ENCODE data around the gene WIPF3.

Gene WIPF3

DNA sequence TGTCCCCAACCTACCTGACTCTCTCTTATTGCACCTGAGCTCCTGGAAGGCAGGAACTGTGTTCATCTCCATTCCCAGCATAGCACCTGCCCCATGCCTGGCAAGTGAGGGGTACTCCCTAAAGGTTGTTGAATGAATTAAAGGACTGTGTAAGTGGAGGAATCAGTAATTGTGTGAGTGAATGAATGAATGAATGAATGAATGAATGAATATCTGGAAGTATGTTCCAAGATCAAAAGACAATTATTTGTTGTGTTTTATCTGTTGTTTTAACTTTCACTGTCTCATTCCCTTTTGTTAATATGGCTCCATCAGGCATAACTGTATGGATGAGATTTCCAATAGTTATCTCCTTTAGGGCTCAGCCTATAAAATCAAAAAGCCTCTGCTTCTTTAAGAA lies 4.0 kb downstream of the WIPF3 start:
- DNase-seq, result no peak

GRCh38 chr7:29810813-29811482 lies 4.6 kb downstream of the WIPF3 start:
- DNase-seq, result no peak

DNA sequence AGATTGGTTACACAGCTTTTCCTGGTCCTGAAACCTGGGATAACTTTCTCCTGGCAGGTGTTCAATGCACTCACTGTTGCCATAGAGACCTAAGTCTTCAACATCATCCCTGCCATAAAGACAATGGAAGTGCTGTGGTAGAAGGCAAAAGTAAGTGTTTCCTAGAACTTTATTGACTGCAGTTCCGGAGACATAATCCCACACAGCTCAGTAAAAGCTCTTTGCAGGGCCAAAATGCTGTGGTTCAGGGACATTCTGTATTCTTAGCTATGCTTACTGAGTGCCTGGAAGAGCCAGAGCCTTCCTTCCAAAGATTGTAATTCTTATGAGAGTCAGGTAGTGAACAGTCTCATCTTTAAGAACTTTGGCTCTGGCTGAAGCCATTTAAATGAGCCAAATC lies 5.3 kb downstream of the WIPF3 start:
- no peak for DNase-seq

GRCh38 chr7:29812185-29812876 lies 6.0 kb downstream of the WIPF3 start:
- DNase-seq, result no peak

DNA sequence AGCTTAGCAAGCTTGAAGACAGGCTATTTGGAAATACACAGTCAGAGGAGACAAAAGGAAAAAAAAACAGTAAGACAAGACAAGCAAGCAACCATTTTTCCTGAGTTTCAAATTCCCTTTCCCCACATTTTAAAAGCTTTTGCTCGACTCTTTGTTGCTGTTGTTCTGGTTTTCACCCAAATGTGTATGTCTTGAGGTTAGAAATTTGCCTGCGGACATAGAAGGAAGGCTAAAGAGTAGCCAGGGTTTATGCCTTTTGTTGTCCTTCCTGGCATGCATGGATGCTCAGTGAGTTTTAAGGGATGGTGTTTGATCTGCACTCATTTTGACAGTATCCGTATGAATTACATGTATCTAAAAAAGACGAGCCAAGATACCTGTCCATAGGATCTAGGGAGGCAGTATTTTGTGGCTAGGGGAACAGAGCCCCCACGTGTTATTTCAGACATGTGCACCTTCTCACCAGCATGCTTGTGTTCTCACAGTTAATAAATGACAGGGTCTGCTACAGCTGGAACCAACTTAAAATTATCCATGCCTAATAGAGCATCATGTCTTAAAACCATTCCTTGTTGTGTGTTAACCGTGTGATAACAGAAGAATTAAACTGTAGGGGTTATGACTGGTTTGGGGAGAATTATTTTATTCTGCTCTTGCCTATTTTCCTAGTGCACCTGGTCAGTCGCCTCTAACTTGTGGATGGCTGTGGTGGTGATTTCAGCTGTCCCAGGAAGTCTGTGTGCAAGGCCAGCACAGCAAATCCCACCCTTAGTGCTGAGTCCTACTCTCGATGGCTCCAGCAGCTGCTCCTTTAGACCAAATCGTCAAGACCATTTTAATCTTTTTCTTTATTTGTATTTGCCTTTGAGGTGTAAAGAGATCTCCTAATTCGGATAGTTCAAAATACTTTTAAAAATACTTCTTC lies 9.1 kb downstream of the WIPF3 start:
- no peak for DNase-seq

- DNase-seq, result no peak
These were observed 12.0 kb downstream of the WIPF3 start for GRCh38 chr7:29818308-29818707.

GRCh38 chr7:29825775-29826529 lies 19.6 kb downstream of the WIPF3 start:
- DNase-seq, result no peak

GRCh38 chr7:29826530-29826822 lies 20.2 kb downstream of the WIPF3 start:
- no peak for DNase-seq

DNA sequence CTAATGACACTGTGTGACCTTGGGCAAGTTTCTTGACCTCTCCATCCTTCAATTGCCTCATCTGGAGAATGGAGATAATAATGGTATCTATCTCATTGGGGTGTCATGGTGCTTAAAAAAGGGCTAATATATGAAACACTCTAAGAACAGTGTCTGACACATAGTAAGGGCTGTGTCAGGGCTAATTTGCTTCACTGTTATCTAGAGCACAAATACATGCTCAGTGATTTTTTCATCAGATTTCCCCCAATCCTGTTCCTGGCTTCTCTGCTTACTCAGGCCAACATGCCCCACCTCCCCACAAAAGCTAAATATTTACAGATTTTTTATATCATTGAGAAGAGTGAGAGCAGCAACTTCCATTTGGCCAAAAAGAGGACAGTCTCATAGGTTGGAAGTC lies 20.6 kb downstream of the WIPF3 start:
- DNase-seq, result no peak

DNA sequence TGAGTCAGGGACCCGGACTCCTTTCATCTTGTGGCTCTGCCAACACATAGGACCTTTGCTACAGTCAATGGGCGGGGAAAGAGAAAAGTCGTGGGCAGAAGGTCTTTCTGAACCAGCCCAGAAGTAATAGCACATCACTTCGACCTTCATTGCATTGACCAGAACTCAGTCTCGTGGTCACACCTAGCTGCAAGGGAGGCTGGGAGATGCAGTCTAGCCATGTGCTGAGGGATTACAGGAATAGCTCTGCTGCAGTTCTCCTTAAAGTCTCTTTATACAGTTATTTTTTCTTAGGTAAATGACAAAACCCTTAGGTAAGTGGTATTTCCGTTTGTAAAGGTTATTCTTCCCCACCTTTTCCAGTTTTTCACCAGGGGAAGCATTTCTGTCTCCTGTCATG lies 25.4 kb downstream of the WIPF3 start:
- DNase-seq, result no peak

- DNase-seq, result no peak
These were observed 27.6 kb downstream of the WIPF3 start for GRCh38 chr7:29833929-29834328.

- no peak for DNase-seq
These were observed 29.4 kb downstream of the WIPF3 start for GRCh38 chr7:29835718-29836117.

GRCh38 chr7:29839302-29839701 lies 33.0 kb downstream of the WIPF3 start:
- no peak for DNase-seq

DNA sequence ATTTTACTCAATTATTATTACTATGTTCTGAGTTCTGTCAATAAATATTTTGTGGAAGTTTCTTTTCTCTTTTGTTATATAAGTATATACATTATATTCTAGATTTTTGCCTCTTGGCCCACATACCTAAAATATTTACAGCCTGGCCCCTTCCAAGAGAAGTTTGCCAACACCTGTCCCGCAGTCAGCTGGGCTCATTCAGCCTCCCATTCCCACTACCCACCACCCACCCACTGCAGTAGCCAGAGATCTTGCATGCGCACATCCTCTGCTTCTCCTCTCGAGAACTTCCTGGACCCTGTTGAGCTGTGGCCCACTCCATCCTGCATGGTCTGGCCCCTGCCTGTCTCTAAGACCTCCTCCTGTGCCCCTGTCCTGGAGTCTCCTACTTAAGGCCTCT lies 33.6 kb downstream of the WIPF3 start:
- no peak for DNase-seq

DNA sequence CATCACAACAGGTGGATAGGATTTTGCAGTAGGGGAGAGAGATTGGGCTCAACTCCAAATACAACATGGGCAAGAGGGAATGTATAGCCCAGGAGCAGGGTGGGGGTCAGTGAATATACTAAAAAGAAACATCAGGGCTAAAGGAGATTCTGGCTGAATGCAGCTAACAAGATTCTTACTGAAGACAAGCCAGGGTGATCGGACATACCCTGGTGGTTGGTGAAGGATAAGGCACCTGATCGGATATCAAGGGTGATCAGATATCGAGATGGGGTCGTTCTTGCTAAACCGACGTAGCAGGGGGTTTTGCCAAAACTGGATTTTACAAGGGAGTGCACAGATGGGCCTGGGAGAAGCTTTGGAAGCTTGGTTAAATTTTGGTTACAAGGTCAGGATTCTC lies 34.4 kb downstream of the WIPF3 start:
- no peak for DNase-seq

GRCh38 chr7:29841926-29842701 lies 35.8 kb downstream of the WIPF3 start:
- no peak for DNase-seq

GRCh38 chr7:29843093-29843492 lies 36.8 kb downstream of the WIPF3 start:
- no peak for DNase-seq

DNA sequence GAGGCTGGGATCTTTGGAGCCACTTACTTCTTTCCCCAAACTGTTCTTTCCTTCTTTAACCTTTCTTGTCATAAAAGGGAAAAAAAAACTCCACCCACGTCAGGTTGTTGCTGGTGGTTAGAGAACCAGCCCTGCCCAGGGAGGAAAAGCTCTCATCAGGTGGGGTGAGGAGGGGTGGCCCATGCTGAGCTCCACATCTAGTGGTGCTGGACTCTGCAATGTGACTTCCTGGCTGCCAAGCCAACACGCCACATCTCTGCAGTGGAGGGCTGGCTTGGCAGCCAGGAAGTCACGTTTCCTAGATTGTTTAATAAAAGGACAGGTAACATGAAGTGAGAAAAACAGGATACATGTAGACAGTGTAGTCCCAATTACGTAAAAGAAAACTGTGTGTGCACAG lies 37.4 kb downstream of the WIPF3 start:
- no peak for DNase-seq

GRCh38 chr7:29844559-29844958 lies 38.3 kb downstream of the WIPF3 start:
- no peak for DNase-seq

DNA sequence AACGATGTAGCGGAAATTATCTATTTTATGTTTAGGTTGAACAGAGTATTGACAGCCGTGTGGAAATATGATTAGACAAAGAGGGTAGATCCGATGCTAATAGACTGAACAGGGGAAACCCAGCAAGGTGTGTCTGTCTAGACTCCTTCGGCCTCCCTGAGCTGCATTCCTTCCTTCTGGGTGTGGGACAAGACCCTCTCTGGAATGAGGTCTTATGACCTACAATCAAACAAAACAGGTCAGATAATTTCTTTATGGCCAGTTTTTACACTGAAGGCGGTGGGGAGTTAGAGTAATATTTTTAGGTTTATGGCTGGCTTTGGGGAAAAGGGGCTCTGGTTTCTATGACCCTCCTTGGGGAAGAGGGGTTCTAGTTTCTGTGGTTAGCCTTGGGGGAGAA lies 41.2 kb downstream of the WIPF3 start:
- no peak for DNase-seq

DNA sequence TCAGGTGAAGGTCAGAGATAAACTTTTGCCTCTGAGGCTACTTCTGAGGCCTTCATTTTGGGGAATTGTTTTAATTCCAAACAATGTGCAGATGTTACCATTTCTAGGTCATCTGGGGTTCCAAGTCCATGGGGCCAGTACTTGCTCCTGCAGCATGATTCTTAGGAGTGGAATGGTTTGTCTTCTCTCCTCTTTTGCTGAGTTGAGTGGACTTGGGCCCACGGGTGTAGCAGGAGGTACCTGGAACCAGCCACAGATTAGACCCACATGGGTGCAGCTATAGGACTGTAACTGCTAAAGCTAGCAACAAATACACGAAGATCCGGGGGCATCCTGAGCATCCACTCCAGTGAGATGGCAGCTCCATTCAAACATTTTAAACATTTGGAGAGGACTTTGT lies 41.6 kb downstream of the WIPF3 start:
- no peak for DNase-seq

- no peak for DNase-seq
These were observed 42.6 kb downstream of the WIPF3 start for GRCh38 chr7:29848941-29849340.

DNA sequence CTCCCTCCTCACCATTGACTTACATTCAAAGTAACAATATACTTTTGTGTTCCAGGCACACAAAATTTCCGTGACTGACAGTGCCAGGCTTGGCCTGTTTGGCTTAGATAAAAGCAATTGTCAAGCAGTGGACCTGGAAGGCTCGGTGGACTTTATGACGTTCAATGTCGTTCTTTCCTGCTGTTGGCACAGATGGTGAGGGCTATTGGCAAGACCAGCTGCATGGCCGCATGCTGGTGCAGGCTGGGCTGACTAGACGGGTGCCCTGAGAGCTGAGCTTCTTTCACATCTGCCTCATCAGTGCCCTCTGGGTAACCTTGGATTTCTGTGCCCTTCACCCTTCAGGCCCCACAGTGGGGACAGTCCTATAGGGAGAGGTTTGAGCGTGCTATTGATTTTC lies 45.2 kb downstream of the WIPF3 start:
- DNase-seq, result no peak

Measured in activated CD4-positive, alpha-beta T cell treated with anti-CD3 and anti-CD28 coated beads for 48 hours (primary cell).